Measurements from ENCODE around the gene IFI44L.

The IFI44L gene

DNA sequence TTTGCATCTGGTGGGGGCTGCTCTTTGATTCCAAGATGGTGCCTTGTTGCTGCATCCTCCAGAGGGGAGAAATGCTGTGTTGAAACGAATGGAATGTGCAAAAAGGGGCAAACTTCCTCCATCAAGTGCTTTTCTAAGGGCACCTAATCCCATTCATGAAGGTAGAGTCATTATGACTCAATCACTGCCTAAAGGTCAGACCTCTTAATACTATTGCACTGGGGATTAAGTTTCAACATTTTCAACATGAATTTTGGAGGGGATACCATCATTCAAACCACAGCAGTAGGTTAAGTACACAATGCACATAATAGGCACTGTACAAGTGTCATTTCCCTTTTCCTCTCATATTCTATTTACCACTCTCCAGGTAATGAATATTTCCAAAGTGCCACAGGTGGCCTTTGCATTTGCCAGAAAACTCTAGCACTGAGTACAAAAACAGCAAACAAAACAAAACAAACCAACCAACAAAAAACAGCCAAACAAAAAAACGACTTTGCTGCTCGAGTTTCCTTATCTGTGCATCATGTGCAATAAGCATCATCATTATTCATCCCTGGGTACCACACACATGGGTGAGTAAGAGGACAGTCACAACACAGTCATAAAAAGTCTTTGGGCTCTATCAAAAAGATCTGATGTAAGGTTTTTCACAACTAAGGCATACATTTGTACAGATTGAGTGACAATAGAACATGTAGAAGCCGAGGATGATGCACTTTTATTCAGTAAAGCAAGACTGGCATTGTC is 71.9 kb downstream of the IFI44L start:
- DNase-seq = no peak

Measured in MV-4-11 (cell line).